Liver (tissue), 9 donors: ENCODE data around the gene JUNB. TPM values are rescaled to one million over a fixed set of nuclear protein-coding genes. Genes with fewer than 3 reads are reported as not detected.

ENCODE experiments used
- DNase-seq: peaks from one replicate; pipeline ENCODE4 v3.0.0-alpha.2; 2017; ENCODE audit warnings: low spot score
- H3K27ac ChIP-seq, 2 donors: one replicate each; pipeline ENCODE4 v1.7.0; 2013; ENCODE audit warnings: inconsistent platforms in 2 of 2, low read length in 2 of 2, control low read depth in 1 of 2, low read depth in 1 of 2, mild to moderate bottlenecking in 1 of 2
- H3K27me3 ChIP-seq, 4 donors: one replicate each; pipeline versions ENCODE4 v1.6.1 to v1.7.0; 2013; ENCODE audit warnings: low read length in 3 of 4, inconsistent platforms in 1 of 4, mild to moderate bottlenecking in 1 of 4, moderate library complexity in 1 of 4; ENCODE audit not compliant: control insufficient read depth in 4 of 4, insufficient read depth in 4 of 4
- H3K36me3 ChIP-seq, 4 donors: one replicate each; pipeline versions ENCODE4 v1.6.1 to v1.7.0; 2013; ENCODE audit warnings: low read length in 3 of 4, mild to moderate bottlenecking in 3 of 4, low read depth in 1 of 4, moderate library complexity in 1 of 4; ENCODE audit not compliant: control insufficient read depth in 4 of 4, insufficient read depth in 3 of 4
- H3K4me1 ChIP-seq, 4 donors: one replicate each; pipeline versions ENCODE4 v1.6.1 to v1.7.0; 2013; ENCODE audit warnings: low read length in 3 of 4, mild to moderate bottlenecking in 3 of 4, moderate library complexity in 1 of 4; ENCODE audit not compliant: control insufficient read depth in 4 of 4, insufficient read depth in 4 of 4
- H3K4me3 ChIP-seq, 3 donors: one replicate each; pipeline versions ENCODE4 v1.6.1 to v1.7.0; 2013; ENCODE audit warnings: low read length in 3 of 3, control low read depth in 1 of 3, low read depth in 1 of 3, mild to moderate bottlenecking in 1 of 3
- H3K9ac ChIP-seq, 2 donors: one replicate each; pipeline ENCODE4 v1.7.0; 2013; ENCODE audit warnings: low read length in 2 of 2, mild to moderate bottlenecking in 2 of 2, moderate library complexity in 2 of 2, control low read depth in 1 of 2, low read depth in 1 of 2
- H3K9me3 ChIP-seq, 4 donors: one replicate each; pipeline versions ENCODE4 v1.6.1 to v1.7.0; 2013; ENCODE audit warnings: low read length in 3 of 4; ENCODE audit not compliant: control insufficient read depth in 4 of 4
- CTCF ChIP-seq: fragments of 150-350 bp; IDR thresholded peaks from 2 replicates; pipeline ENCODE4 v1.5.1; 2017; ENCODE audit warnings: improper control_type of control experiment, low read depth, low read length; ENCODE audit not compliant: missing input control
- EGR1 ChIP-seq, 2 donors: IDR thresholded peaks; 2 replicates each; pipeline ENCODE4 v1.6.1; 2016 to 2018; ENCODE audit warnings: antibody characterized with exemption in 2 of 2, low read depth in 2 of 2
- FOXA1 ChIP-seq: IDR thresholded peaks from 2 replicates; pipeline ENCODE4 v1.6.1; 2016; ENCODE audit warnings: antibody characterized with exemption
- FOXA2 ChIP-seq: IDR thresholded peaks from 2 replicates; pipeline ENCODE4 v1.6.1; 2016; ENCODE audit warnings: antibody characterized with exemption
- GABPA ChIP-seq, 2 donors: IDR thresholded peaks in 1 of 2; conservative IDR thresholded peaks in 1 of 2; 2 replicates each; pipeline ENCODE4 v1.6.1; 2016; ENCODE audit warnings: antibody characterized with exemption in 2 of 2, mild to moderate bottlenecking in 1 of 2, moderate library complexity in 1 of 2
- HNF4A ChIP-seq, 2 donors: conservative IDR thresholded peaks; 2 replicates each; pipeline ENCODE4 v1.6.1; 2016; ENCODE audit warnings: antibody characterized with exemption in 2 of 2, mild to moderate bottlenecking in 2 of 2
- HNF4G ChIP-seq: IDR thresholded peaks from 2 replicates; pipeline ENCODE4 v1.6.1; 2016; ENCODE audit warnings: antibody characterized with exemption
- JUND ChIP-seq, 2 donors: IDR thresholded peaks; 2 replicates each; pipeline ENCODE4 v1.6.1; 2016; ENCODE audit warnings: antibody characterized with exemption in 2 of 2
- MAX ChIP-seq: IDR thresholded peaks from 2 replicates; pipeline ENCODE4 v1.6.1; 2016; ENCODE audit warnings: antibody characterized with exemption
- NR2F2 ChIP-seq: IDR thresholded peaks from 2 replicates; pipeline ENCODE4 v1.6.1; 2016; ENCODE audit warnings: antibody characterized with exemption
- REST ChIP-seq: IDR thresholded peaks from 2 replicates; pipeline ENCODE4 v1.6.1; 2016; ENCODE audit warnings: antibody characterized with exemption, mild to moderate bottlenecking
- RXRA ChIP-seq, 2 donors: IDR thresholded peaks; 2 replicates each; pipeline ENCODE4 v1.6.1; 2017 to 2018; ENCODE audit warnings: antibody characterized with exemption in 2 of 2, mild to moderate bottlenecking in 1 of 2
- SP1 ChIP-seq: IDR thresholded peaks from 2 replicates; pipeline ENCODE4 v1.6.1; 2018; ENCODE audit warnings: antibody characterized with exemption, mild to moderate bottlenecking
- TAF1 ChIP-seq: conservative IDR thresholded peaks from 2 replicates; pipeline ENCODE4 v1.6.1; 2016; ENCODE audit warnings: antibody characterized with exemption, mild to moderate bottlenecking
- YY1 ChIP-seq: IDR thresholded peaks from 2 replicates; pipeline ENCODE4 v1.6.1; 2016; ENCODE audit warnings: antibody characterized with exemption, mild to moderate bottlenecking
- ZBTB33 ChIP-seq: IDR thresholded peaks from 2 replicates; pipeline ENCODE4 v1.6.1; 2016; ENCODE audit warnings: antibody characterized with exemption
- WGBS: extraction: QIAGEN DNeasy Blood & Tissue Kit; methylation state at CpG from one replicate; pipeline ENCODE4 v1.1.7; 2013; 5-methylcytosine and 5-hydroxymethylcytosine counted together
- polyA plus RNA-seq, 2 donors: library from polyadenylated mRNA; stranded (reverse) in 1 of 2; unstranded in 1 of 2; fragments of 200-250 nt in 1 of 2; fragments of >200 nt in 1 of 2; fragmentation: Nextera tagmentation in 1 of 2; extraction: Ambion mirVana in 1 of 2; gene quantifications; one replicate each; pipeline versions ENCODE4 v1.2.1 to v1.2.3, GENCODE V29; 2013 to 2015
- total RNA-seq, 2 donors: library from RNA; depleted of rRNA; stranded (reverse); fragments of >200 nt; gene quantifications; one replicate each; pipeline ENCODE4 v1.2.3, GENCODE V29; 2014
- TF ChIP-seq, protein P1 (sequence below): IDR thresholded peaks from 2 replicates; pipeline ENCODE4 v1.6.1; 2016; ENCODE audit warnings: antibody characterized with exemption
- donor health status: healthy.
- donor health status: healthy.
- donor health status: healthy.
- donor health status: healthy.
- donor health status: healthy.

Gene JUNB
- total and polyA plus RNA-seq, 4 donors: 32.7 to 79.2 (median 56.6) TPM

- H3K9ac ChIP-seq: no peak overlapping the region
- no peak overlapping the region for H3K27ac ChIP-seq
- WGBS: 23% methylated on average over 21 of the region's 21 CpGs
- peaks cover 0 to 25% (median 13%) of the 10 kb centered on the region in 4 donors for H3K27me3 ChIP-seq
- H3K4me1 ChIP-seq: peaks cover 0 to 7% (median 3%) of the 10 kb centered on the region in 4 donors
- DNase-seq: no peak
- H3K36me3 ChIP-seq: no peaks in the 10 kb centered on the region
- no peaks in the 10 kb centered on the region for H3K9me3 ChIP-seq
- H3K4me3 ChIP-seq: no peak overlapping the region
- no peak for TF ChIP-seq HNF4A (conservative IDR thresholded peaks at IDR 0.05)
- TF ChIP-seq SP1: no peak
- no peak for TF ChIP-seq RXRA (IDR thresholded peaks at IDR 0.05)
- no peak for TF ChIP-seq MAX
- TF ChIP-seq, protein P1, sequence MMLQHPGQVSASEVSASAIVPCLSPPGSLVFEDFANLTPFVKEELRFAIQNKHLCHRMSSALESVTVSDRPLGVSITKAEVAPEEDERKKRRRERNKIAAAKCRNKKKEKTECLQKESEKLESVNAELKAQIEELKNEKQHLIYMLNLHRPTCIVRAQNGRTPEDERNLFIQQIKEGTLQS: no peak
- no peak for TF ChIP-seq TAF1
- no peak for TF ChIP-seq FOXA2
- no peak for TF ChIP-seq ZBTB33
- TF ChIP-seq EGR1 (IDR thresholded peaks at IDR 0.05; ENCODE audit: low read depth in 2 of 2): no peak
- TF ChIP-seq FOXA1: no peak
- no peak for TF ChIP-seq YY1
- TF ChIP-seq NR2F2: no peak
- TF ChIP-seq CTCF: no peak
Measured at GRCh38 chr19:12838886-12839756, 47.8 kb downstream of the JUNB start.

DNA sequence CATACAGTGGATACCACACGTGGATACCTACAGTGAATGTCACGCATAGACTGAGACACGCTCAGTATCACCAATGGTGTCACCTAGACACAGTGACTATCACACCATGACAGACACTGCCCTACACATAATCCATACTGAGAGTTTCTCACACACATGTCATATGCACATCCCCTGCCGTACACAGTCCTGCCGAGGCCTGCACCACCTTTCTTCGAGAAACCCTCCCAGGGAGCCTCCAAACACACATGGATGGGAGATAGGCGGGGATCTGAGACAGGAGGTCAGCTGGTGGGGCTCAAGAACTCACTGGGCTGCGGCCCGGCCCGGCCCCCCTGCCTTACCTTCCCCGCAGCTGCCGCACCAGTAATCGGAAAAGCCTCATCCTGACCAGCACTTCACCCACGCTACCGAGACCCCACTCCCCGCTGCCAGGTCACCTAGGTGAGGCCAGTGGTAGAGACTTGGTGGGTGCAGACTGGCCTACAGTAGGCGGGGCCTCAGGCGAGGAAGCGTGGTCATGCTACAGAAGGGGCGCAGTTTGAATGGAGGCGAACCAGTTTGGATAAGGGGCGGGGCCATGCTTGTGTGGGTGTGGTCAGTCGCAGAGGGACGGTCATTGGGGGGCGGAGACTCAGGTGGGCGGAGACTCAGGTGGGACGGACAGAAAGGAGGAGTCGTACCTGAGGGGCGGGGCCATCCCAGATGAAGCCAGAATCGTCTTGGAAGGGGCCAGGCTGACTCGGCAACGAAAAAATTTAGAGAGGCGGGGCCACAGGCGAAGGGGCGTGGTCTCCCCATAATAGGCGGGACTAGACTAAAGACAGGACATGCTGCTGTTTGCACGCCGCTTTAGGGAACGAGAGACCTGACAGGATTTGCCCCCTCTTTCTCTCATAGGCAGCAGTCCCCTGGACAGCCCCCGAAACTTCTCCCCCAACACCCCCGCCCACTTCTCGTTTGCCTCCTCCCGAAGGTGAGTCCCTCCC is 49.1 kb downstream of the JUNB start:
- Histone ChIP-seq H3K27ac (no peak overlapping the region), H3K4me1 (peaks cover 0 to 6% (median 3%) of the 10 kb centered on the region in 4 donors), H3K27me3 (peaks cover 0 to 20% (median 9%) of the 10 kb centered on the region in 4 donors), H3K36me3 (no peaks in the 10 kb centered on the region), H3K9me3 (no peaks in the 10 kb centered on the region), H3K9ac (no peak overlapping the region), H3K4me3 (no peak overlapping the region)
- DNase-seq: peak; percentile 92
- WGBS: 26% methylated on average over 43 of the region's 43 CpGs
- TF ChIP-seq JUND (IDR thresholded peaks at IDR 0.05): no peak
- no peak for TF ChIP-seq GABPA (IDR thresholded peaks at IDR 0.05 in 1 of 2, conservative IDR thresholded peaks at IDR 0.05 in 1 of 2)
- TF ChIP-seq EGR1 (IDR thresholded peaks at IDR 0.05; ENCODE audit: low read depth in 2 of 2): no peak
- TF ChIP-seq SP1: no peak
- no peak for TF ChIP-seq CTCF
- no peak for TF ChIP-seq REST
- no peak for TF ChIP-seq TAF1
- TF ChIP-seq FOXA1: no peak
- no peak for TF ChIP-seq HNF4A (conservative IDR thresholded peaks at IDR 0.05)
- no peak for TF ChIP-seq FOXA2
- TF ChIP-seq YY1: no peak
- TF ChIP-seq HNF4G: no peak
- no peak for TF ChIP-seq RXRA (IDR thresholded peaks at IDR 0.05)
- TF ChIP-seq NR2F2: no peak
